Hematopoietic multipotent progenitor cell (in vitro differentiated cells): ENCODE results near the gene CCNL2. TPM values are rescaled to one million over a fixed set of nuclear protein-coding genes. Genes with fewer than 3 reads are reported as not detected.

Source experiments
- DNase-seq, 3 donors: peaks; one replicate each; pipeline ENCODE4 v3.0.0-alpha.2; 2011 to 2015; ENCODE audit warnings: low read depth in 2 of 3, low spot score in 2 of 3
- total RNA-seq: library from RNA; depleted of rRNA; stranded (reverse); fragments of >200 nt; gene quantifications from one replicate; pipeline ENCODE4 v1.2.3, GENCODE V29; 2012

CCNL2 gene
- total RNA-seq, 1 donor, result 96.4 TPM

GRCh38 chr1:1347026-1347595 lies 52.0 kb downstream of the CCNL2 start:
- DNase-seq, result no peak

DNA sequence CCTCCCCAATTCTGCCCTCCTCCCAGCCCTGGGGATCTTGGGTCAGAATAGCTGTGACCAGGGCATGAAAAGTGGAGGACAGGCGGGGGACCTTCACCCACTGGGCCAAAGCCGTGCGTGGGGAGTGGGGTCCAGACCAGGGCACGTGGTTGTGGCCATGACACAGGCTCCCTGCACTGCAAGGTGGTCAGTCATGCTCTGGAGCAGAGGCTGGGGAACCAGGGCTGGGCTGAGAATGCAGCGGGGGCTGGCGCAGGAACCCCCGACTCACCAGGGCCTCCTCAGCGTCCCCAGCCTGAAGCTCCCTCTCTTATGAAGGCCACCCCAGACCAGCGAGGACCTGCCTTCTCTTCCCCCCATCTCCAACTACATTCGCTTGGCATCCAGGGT lies 52.6 kb downstream of the CCNL2 start:
- DNase-seq, result no peak

DNA sequence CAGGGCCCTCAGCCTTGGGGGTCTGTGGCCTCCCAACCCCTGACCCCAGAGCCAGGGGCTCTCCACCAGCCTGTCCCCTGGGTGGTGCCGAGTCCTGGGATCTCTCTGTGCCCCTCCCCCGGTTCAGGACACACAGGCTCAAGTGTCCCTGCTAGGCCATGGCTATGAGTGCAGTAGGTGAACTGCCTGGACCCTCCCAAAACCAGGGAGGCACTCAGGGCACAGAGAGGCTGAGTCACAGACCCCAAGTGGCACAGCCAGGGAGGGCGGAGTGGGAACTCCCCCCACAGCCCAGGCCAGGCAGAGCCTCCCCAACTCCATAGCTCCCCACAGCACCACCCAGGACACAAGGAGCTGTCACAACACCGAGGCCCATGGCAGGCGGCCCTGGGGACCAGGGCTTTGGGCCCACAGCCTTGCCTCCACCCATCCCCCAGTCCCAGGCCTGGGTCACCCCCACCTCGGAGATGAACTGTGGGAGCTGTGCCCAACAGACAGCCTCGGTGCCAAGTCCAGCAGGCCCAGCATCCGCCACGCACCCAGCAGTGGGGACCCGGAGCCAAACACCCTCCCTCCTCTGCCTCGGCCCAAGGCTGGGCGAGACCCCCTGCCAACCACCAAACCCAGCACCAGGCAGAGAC lies 53.2 kb downstream of the CCNL2 start:
- DNase-seq, result no peak

DNA sequence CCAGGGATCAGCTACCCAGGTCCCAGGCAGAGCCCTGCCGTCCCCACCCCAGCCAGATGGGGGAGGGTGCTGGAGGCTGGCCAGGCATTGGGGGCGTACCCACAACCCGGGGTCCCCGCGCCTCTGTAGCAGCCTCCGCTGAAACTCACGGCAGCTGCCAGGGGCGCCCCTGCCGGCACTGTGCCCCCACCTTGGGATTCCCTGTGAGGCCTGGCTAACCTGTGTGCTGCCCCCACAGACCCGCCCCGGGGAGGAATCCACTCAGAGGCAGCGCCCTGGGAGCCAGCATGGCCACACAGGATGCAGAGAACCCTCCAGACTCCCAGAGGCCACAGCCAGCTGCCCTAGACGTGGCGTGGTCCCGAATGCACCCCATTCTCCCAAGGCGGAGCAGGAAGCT lies 53.8 kb downstream of the CCNL2 start:
- no peak for DNase-seq

GRCh38 chr1:1344655-1345361 lies 54.3 kb downstream of the CCNL2 start:
- DNase-seq, result no peak

GRCh38 chr1:1343811-1344421 lies 55.2 kb downstream of the CCNL2 start:
- DNase-seq, result no peak

- DNase-seq, result no peak
Measured at GRCh38 chr1:1342584-1343115, 56.5 kb downstream of the CCNL2 start.

GRCh38 chr1:1342061-1342562 lies 57.0 kb downstream of the CCNL2 start:
- DNase-seq, result no peak

DNA sequence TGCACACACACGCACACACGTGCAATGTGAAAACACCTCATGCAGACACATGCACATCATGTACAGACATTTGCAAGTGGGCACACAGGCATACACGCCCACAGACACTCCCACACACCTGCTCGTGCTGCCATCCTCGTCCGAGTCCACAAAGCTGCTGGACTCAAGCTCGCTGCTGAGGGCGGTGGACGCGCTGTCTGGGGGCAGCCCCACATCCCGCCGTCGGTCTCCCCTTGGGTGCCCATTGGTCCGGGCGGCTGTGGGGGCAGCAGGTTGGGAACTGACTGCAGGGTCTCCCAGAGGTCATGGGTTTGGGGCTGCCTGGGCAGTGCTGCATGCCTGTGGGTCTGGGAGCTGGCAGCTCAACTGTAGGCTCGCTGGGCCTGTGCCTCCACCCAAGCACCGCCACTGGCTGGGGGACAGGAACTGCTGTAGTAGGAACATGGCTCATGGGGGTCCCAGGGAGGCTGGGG lies 57.5 kb downstream of the CCNL2 start:
- no peak for DNase-seq

- DNase-seq, result no peak
Measured at GRCh38 chr1:1340791-1341548, 58.2 kb downstream of the CCNL2 start.

DNA sequence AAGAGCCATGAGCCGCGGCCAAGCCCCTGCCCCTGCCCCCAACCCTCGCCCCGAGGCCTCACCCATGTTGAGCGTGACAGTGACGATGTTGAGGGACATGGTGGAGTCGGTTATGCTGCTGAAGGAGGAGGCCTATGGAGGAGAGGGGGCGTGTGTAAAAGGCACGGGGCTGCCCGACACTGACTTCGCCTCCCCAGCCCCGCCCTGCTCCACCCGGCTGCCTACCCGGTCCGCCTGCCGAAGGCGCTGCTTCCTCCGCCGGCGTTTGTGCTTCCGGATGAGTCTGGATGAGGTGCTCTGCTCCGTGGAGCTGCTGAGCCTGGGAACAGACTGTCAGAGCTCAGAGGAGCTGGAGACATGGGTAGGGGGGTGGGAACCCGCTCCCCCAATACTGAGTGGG lies 59.0 kb downstream of the CCNL2 start:
- DNase-seq, result no peak

DNA sequence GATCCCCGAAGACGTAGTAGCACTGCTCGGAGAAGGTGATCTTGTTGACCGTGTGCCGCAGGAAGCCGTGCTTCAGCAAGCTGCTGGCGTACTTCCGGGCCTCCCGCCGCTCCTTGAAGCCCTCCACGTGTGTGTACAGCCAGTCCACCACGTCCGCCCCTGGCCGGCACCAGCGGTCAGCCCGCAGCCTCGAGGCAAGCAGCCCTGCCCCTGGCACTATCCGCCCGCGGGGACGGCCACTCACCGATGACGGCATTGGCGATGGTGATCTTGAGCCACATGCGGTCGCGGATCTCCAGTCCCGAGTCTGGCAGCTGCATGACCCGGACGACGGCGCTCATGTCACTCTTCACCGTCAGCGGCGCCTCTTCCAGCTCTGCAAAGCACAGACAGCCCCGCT lies 60.9 kb downstream of the CCNL2 start:
- DNase-seq, result no peak

DNA sequence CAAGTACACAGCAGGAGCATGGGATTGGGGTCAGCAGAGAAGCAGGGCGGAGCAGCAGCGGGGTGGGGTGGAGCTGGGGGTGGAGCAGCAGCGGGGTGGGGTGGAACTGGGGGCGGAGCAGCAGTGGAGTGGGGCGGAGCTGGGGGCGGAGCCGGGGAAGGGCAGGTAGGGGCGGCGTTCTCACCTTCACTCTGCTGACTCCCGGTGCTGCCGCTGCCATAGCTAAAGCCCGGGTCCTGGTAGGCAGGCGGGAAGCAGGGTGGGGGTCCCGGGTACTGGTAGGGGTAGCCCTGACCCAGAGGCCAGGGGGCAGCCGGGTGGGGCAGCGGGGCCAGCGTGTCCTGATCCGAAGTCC lies 61.4 kb downstream of the CCNL2 start:
- no peak for DNase-seq

GRCh38 chr1:1336931-1337792 lies 62.0 kb downstream of the CCNL2 start:
- no peak for DNase-seq

DNA sequence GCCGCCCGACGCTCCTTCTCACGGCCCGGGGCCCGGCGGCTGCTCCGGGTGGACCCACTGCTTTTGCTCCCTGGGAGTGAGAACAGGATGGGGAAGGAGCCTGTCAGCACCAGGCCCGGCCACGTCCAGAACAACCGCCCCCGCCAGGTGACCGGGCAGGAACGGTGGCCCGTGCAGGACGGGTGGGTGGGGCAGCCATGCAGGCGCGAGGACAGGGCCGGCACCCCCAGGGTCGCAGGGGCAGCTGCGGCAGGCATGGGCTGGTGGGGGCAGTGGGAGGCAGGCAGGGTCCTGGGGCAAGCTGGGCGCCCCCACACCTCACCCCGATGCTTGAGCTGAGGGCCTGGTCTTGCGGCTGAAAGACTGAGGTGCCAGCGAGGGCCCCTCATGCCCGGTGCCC lies 62.7 kb downstream of the CCNL2 start:
- DNase-seq, result no peak

DNA sequence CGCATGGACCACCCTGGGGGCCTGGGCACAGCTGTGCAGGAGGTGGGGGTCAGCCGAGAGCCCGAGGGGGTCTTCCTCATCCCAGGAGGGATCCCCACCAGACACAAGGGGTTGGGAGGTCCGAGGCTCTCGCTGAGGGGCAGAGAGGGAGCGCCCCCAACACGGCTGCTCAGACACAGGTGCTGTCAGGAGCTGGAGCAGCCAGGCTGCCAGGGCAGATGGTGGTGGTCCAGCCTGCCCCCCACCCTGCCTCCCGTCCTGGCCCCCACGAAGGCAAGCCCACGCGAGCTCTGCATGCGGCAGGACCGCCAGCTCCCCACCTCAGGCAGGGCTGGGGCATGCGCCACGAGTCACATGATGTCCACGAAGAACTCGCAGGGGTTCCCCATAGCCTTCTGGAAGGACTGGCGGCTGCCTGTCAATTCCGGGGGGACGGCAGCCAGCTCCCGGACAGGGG lies 63.3 kb downstream of the CCNL2 start:
- DNase-seq, result no peak
